ENCODE data around the gene PEAK1.

The PEAK1 gene

GRCh38 chr15:77454951-77455350, 35.0 kb upstream of the PEAK1 start:
- TF ChIP-seq CTCF (IDR thresholded peaks at IDR 0.05), result no peak
- DNase-seq, result no peak
- Histone ChIP-seq H3K27ac (no peak overlapping the region), H3K4me1 (peaks cover 0 to 44% (median 17%) of the 10 kb centered on the region in 4 donors), H3K36me3 (peaks cover 0 to 6% (median 4%) of the 10 kb centered on the region in 3 donors), H3K9me3 (no peaks in the 10 kb centered on the region), H3K27me3 (no peaks in the 10 kb centered on the region), H3K4me3 (no peak overlapping the region)
- intact Hi-C loops (cut with DNase I; ENCODE audit: low total_unique reads), result no loop called here

- Histone ChIP-seq H3K4me1 (peaks cover 0 to 44% (median 17%) of the 10 kb centered on the region in 4 donors), H3K4me3 (no peak overlapping the region), H3K27ac (no peak overlapping the region), H3K9me3 (no peaks in the 10 kb centered on the region), H3K36me3 (peaks cover 0 to 4% (median 0%) of the 10 kb centered on the region in 3 donors), H3K27me3 (no peaks in the 10 kb centered on the region)
- intact Hi-C loops (cut with DNase I; ENCODE audit: low total_unique reads), result no loop called here
- TF ChIP-seq CTCF (IDR thresholded peaks at IDR 0.05), result no peak
- no peak for DNase-seq
Observed at GRCh38 chr15:77454265-77454664, 34.4 kb upstream of the PEAK1 start.

- TF ChIP-seq CTCF (IDR thresholded peaks at IDR 0.05), result no peak
- H3K27ac ChIP-seq, result no peak overlapping the region
- H3K9me3 ChIP-seq, result no peaks in the 10 kb centered on the region
- H3K27me3 ChIP-seq, result no peaks in the 10 kb centered on the region
- intact Hi-C loops (cut with DNase I; ENCODE audit: low total_unique reads), result no loop called here
- no peak overlapping the region for H3K4me3 ChIP-seq
- no peak for DNase-seq
- H3K36me3 ChIP-seq, result no peaks in the 10 kb centered on the region
- peaks cover 0 to 15% (median 0%) of the 10 kb centered on the region in 4 donors for H3K4me1 ChIP-seq
Observed at GRCh38 chr15:77446840-77447390, 27.0 kb upstream of the PEAK1 start.

- Histone ChIP-seq H3K27me3 (no peaks in the 10 kb centered on the region), H3K4me3 (no peak overlapping the region), H3K9me3 (no peaks in the 10 kb centered on the region), H3K4me1 (peaks cover 0 to 20% (median 2%) of the 10 kb centered on the region in 4 donors), H3K27ac (no peak overlapping the region), H3K36me3 (no peaks in the 10 kb centered on the region)
- intact Hi-C loops (cut with DNase I; ENCODE audit: low total_unique reads), result no loop called here
- TF ChIP-seq CTCF (IDR thresholded peaks at IDR 0.05), result no peak
- DNase-seq, result no peak
Observed at GRCh38 chr15:77440378-77440999, 20.6 kb upstream of the PEAK1 start.

- Histone ChIP-seq H3K4me3 (no peak overlapping the region), H3K4me1 (peaks cover 0 to 16% (median 2%) of the 10 kb centered on the region in 4 donors), H3K27ac (no peak overlapping the region), H3K27me3 (no peaks in the 10 kb centered on the region), H3K9me3 (no peaks in the 10 kb centered on the region), H3K36me3 (no peaks in the 10 kb centered on the region)
- no peak for DNase-seq
- intact Hi-C loops (cut with DNase I; ENCODE audit: low total_unique reads), result no loop called here
- no peak for TF ChIP-seq CTCF (IDR thresholded peaks at IDR 0.05)
Observed at GRCh38 chr15:77437264-77437663, 17.4 kb upstream of the PEAK1 start.

Measured in tibial artery (tissue), 4 donors.